C1 segment of cervical spinal cord (tissue), 14 donors: Measurements from ENCODE around the gene SLAMF9.

Experiments
- DNase-seq, 14 donors: peaks; one replicate each; lab custom pipeline; 2025; lab: John Stamatoyannopoulos, UW

SLAMF9 gene

DNA sequence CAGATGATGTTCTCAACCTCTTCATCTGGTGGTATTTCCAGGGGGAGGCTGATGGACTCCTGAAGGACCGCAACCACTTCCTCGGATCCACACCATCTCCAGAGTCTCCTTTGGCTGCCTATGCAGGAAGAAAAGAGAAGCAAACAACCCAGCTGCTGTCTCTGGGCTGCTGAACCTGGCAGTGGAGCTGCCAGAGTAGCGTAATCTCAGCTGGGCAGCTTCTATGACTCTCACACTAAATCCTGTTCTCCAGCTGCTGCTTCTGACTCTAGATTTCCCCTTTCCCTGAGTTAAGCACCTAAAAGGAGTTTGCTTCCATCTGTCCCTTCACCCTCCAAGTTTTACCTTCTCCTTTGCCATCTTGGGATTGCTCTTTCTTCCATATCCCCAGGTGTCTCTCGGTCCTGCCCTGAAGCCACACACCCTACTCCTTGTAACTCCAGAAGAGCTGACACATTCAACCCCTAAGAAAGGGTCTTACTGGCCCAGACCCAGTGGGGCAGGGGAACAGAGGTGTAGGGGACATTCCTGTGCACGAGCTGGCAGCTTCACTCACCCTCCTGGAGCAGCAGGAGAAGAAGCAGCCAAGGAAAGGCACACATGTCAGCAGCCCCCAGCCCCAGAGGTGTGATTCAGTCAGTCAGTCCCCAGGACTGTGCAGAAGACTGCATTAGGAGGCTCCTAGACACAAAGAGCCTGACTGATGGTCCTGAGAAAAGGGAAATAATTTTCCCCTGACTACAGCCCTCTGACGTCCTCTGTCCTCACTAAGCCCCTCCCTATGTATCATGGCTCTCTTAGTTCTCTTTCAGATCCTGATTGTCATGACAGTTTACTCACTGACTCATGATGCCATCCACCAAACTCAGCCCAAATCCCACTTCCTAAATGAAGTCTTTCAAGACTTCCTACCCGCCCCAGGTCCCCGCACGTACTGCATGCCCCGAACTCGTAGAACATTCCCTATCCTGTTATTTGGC is at the start of gene SLAMF9:
SLAMF9 (minus strand) TSS at position 702 of the 980 bp plus-strand sequence; CDS start at position 602, 100 bp downstream.
- DNase-seq = no peak

DNA sequence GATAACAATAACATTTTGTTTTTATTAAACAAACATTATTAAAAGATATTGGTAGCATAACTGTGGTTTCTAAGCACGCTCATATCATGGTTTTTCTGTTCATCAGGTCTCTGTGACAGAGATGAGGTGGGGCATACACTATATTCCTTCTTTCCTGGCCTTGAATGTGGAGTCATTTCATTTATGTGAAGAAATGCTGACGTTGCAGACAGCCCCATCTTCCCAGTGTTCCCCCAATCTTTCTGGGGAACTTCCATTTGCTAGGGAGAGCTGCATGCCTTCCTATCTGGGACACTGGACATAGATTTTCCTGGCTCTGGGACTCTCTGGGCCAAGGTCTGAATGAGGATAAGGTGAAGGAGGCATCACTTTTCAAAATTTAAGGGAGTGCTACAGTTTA is 47.4 kb upstream of the SLAMF9 start:
- DNase-seq = no peak

DNA sequence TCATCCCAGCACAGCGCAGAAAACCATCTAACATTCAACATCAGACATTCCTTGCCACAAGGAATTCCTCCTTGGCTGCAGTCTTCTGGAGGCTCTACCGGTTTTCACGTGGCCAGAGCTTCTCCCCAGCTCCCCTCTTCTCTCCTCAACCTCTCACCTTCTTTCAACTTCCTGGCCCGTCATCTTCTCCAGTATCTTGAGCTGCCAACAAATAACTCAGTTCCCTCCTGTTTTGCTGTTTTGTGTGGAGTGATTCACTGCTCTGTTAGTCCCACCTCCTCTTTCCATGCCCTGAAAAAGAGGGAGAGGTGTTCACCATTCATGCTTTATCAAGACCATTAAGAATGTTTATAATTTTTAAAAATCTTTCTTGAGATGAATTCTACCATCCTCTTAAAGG is 45.2 kb upstream of the SLAMF9 start:
- no peak for DNase-seq

DNA sequence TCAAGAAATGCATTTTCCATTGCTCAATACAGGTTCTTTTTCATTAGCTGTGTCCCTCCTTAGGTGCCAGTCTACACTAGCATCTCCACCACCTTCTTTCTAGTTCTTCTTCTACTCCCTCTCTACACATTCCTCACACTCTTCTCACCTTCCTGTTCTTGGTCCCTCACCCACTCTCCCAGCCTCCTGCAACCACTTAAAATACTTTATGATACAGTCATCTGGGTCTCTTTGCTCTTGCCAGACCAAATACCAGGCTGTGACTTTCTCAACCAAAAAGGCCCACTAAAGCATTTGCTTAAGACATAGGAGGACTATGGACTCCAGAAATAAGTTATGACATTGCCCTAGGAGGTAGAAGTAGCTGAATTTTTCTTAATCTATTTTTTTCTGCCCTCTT is 42.6 kb upstream of the SLAMF9 start:
- no peak for DNase-seq

DNA sequence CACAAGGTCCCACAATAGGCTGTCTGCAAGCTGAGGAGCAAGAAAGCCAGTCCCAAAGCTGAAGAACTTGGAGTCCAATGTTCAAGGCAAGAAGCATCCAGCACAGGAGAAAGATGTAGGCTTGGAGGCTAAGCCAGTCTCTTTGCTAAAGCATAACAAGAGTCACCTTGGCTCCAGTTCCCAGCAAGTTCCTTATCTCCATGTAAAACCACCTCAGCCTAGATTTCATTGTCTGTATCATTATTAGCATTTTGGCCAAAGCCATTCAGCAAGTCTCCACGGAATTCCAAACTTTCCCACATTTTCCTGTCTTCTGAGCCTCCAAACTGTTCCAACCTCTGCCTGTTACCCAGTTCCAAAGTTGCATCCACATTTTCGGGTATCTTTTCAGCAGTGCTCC is 40.9 kb upstream of the SLAMF9 start:
- DNase-seq = no peak

DNA sequence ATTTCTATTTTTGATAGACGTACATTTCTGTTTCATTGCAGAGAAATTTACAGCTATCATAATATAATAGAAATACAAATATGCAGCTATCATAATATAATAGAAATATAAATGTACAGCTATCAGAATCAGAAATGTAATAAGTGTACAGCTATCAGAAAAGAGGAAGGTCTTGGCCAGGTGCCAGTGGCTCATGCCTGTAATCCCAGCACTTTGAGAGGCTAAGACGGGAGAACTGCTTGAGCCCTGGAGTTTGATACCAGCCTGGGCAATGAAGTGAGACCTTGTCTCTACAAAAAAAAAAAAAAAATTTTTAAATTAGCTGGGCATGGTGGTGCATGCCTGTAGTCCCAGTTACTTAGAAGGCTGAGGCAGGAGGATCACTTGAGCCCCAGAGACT is 39.9 kb upstream of the SLAMF9 start:
- no peak for DNase-seq

DNA sequence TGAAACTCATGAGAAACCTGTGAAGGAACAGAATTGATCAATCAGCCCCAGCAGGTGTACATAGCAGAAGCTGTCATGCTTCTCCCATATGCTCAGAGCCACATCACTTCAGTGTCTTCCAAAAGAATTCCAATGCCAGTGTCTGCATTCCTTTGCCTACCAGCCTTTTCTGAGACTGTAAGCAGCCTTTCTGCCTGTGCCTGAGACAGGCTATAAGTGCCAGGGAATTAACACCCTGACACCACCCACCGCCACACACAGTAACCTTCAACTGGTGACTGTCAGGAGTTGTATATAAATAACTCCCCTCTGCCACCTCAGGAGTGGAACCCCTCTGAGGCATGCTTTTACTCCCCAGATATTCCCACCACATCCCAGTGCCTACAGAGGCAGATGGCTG is 38.1 kb upstream of the SLAMF9 start:
- DNase-seq = no peak

DNA sequence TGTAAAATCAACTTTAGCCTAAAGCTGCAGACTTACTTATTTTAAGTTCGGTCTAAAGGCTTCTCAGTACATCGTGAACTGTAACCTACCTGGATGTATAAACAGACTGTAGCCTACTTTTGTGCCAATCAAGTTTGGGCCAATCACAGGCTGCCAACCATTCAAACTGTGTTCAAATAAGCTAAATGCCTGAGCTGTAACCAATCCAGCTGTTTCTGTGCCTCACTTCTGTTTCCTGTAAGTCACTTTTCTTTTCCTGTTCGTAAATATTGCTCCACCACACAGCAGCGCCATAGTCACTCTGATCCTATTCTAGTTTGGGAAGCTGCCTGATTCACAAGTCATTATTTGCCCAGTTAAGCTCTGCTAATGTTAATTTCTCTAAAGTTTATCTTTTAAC is 37.5 kb upstream of the SLAMF9 start:
- no peak for DNase-seq

DNA sequence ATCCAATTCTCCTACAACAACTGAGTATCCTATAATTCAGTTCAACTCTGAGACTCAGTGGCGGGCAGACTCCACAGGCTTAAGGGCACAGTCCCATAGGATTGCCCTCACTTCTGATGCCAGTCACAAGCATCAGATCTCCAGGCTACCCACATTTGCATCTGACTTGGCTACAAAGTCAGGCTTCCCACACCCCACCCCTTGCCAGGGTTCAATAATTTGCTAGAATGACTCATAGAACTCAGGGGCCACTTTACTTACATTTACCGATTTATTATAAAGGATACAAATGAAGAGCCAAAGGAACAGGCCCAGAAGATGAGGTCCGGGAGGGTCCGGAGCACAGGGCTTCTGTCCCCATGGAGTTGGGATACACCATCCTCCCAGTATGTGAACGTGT is 36.0 kb upstream of the SLAMF9 start:
- DNase-seq = no peak

DNA sequence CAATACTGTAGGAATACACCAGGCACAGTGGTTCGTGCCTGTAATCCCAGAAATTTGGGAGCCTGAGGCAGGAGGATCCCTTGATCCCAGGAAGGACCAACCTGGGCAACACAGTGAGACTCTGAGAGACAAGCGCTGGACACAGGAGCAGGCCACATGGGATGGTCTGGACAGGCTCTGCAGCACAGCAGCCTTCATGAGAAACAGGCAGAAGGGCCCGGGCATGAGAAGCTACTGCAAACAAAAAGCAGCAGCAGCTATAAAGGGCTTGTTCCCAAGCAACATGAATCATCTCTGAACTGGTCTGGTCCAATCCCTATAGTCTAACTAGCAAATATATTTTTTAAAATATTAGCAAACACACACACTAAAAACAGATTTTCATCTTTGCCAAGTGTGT is 35.5 kb upstream of the SLAMF9 start:
- DNase-seq = no peak

DNA sequence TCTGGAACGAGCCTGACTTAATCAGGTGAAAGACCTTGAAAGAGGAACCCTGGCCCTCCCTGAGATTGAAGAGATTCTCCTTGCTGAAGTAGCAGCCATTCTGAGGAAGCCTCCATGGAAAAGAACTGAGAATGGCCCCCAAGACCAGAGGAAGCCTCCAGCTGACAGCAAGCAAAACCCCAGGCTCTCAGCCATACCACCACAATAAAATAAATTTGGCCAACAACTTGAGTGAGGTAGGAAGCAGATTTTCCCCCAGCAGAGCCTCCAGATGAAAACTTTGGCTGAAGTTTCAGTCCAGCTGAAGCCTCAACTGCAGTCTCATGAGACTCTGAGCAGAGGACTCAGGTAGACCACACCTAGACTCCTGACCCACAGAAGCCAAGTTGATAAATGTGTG is 34.0 kb upstream of the SLAMF9 start:
- DNase-seq = no peak

DNA sequence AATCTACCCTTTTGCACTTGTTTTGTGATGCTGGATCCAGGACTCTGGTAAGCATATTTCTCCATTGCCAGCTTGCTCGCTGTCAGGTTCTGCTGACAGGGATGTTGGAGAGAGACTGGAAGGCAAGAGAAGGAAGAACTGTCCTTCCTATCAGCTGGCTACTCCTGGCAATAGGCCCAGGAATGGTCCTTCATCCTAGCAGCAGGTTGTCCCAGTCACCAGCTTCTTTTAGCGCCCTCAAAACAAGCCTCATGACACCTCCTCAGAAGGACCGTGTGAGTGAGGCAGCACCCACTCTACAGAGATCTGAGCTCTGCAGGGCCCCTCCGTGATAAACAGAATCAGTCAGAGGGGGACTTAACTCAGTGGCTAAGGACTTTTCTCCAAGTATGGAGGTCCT is 33.1 kb upstream of the SLAMF9 start:
- DNase-seq = no peak

DNA sequence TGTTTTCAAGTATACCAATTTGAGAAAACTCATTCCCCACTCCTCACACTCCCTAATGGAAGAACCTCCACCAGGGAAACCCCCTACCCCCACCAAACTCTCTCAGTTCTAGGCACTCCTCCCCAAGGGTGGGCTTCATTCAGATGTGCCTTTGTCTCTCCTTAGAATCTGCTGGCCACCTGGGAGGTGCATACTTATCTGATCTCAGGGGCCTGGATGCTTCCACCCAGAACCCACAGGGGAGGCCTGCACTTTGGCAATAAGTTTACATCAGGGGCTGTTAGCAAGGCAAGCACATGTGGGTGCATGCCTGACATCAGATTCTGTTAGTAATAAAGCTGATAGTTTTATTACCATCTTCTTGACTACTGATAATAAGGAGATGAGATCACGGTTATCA is 32.5 kb upstream of the SLAMF9 start:
- no peak for DNase-seq

DNA sequence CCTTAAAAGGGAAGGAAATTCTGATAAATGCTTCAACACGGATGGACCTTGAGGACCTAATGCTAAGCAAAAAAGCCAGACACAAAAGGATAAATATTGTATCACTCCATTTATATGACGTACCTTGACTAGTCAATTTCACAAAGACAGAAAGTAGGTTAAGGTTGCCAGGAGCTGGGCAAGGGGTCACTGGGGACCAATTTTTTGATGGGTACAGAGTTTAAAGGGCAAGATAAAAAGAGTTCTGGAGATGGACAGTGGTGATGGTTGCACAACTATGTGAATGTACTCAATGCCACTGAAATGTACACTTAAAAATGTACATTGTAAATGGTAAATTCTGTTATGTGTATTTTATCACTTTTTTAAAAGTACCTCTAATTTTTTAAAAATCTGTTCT is 32.1 kb upstream of the SLAMF9 start:
- no peak for DNase-seq

DNA sequence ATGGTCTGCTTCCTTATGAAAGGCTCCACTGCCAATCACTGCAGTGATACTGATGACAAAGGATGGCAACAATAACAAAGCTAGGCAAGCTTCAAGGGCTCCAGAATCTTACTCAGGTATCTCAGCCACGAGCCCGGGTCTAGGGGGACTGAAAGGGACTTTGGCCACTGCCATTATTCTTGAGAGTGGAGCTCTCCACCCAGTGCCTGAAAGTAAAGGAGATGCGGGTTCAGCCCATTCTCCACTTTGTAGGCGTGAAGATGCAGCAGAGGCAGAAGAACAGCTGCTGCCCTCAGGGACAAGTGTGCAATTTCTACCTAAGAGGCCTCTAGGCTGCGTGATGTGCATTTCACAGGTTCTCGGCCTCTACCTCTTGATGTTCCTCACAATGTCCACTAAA is 31.4 kb upstream of the SLAMF9 start:
- DNase-seq = no peak

DNA sequence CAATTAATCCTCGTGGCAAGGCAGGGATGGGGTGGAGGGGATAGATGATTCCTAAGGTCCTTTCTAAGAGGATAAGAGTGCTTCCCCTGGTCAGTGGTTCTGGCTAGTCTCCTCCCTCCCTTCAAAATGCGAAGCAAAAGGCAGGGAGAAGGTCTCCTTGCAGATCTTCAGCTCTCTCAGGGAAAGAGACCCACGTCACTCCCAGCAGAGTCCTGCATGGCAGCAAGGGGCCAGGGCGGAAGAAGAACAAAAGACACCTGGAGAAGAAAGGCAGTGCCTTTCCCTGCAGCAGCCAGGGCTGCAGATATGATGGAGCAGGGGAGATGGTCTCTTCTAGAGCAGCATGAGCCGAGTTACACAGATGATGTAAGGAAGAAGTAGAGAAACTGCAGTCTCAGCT is 29.6 kb upstream of the SLAMF9 start:
- no peak for DNase-seq

DNA sequence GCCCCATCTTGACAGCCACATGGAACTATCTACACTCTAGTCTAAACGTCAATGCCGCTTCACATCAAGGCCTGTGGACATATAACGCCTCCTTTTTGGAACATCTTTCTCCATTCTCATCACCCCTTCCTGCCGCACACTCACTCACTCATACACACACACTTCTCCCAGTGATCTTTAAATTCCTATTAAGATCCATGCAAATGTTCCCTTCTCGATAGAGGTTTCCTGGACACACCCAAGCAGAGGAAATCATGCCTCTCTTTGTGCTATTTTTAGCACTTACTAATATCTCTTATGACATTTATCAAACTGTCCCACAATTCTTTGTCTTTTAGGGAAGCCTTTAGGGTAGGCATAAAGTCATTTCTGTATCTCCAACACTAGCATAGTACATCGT is 28.2 kb upstream of the SLAMF9 start:
- DNase-seq = no peak

DNA sequence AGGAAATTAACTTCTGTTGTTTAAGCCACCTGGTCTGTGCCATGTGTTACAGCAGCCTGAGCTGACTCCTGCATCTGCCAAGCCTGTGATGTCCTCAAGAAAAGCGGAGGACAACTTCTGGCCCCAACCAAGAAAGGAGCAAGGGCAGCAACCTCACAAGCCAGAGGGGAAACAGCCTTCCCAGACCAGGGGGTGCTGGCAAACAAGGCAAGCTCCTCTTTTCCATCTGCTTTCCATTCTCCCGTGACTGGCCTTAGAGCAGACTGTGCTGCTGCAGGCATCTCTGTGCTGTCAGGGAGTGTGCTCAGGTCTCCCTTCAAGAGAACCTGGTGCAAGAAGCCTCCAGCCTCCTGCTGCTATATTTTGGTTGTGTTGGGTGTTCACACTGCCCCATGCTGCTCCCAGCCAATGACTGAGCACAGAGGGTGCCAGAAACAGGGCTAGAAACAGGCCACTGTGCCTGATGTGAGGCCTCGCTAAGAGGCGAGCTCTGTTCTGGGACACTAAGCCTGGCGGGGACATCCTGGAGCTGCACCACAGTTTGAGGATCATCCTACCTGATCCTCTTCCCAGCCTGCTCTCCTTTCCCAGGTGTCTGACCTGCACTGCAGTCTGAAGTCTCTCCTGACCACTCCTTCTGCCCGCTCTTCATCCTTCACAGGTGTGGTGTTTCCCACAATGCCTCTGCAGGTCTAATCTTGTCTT is 27.5 kb upstream of the SLAMF9 start:
- no peak for DNase-seq

DNA sequence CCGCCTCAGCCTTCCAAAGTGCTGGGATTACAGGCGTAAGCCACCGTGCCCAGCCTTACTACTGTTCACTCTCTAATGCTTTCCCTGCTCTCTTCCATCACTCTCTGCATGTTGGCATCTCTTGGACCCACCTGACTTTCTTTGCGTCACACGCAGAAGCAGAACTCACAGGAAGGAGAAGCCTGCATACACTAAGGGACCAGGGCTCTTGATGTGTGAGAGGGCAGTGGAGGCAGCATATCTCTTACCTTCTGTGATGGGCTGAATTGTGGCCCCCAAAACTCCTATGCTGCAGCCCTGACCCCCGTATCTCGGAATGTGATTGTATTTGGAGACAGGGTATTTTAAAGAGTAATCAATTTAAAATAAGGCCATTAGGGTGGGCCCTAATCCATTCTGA is 26.7 kb upstream of the SLAMF9 start:
- no peak for DNase-seq

DNA sequence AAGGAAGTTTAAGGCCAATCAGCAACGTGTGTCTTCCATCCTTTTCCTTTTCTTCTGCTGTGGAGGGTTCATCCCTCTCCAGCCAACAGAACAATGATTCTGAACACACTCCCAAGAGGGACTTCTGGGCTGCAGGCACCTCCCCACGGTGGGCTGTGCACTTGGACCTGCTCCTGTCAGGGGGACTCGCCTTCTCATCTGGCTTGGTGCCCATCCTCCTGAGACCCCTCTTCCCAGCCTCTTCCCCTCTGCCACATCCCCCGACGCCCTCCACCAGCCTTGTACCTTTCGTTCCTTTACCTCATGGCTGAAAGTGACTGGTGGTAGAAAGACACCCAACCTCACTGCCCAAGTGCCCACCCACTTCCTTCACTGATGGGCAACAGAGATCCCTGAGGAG is 26.0 kb upstream of the SLAMF9 start:
- no peak for DNase-seq

DNA sequence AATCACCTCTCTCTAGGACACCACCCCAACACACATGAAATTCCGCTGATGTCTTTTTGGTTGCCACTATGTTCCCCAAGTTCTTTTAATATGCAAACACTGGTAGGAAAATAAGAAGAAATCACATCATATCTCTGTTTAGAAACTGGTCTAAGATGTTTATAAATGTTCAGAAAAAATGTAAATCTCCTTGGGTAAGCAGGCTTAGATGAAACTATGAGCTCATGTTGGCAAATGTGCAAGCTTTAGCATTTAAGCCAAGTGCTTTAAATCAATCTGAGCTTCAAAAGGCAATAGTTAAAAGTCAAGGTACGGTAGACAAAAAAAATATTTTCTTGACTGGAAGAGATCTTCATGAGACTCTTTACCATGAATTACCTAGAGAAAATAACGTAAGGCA is 25.2 kb upstream of the SLAMF9 start:
- no peak for DNase-seq

DNA sequence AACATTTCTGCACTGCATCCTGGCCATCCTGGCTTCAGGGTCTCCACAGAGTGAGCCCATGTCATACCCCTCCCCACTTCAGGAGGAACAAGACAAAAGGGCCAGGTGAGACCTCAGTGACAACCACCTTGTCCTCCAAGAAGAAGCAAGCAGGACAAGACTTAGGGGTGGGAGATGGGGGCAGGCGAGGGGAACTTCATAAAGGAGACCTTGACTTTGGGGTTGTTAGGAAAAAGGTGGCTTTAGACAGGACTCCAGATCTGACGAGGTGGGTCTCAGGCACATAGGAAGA is 24.0 kb upstream of the SLAMF9 start:
- no peak for DNase-seq

DNA sequence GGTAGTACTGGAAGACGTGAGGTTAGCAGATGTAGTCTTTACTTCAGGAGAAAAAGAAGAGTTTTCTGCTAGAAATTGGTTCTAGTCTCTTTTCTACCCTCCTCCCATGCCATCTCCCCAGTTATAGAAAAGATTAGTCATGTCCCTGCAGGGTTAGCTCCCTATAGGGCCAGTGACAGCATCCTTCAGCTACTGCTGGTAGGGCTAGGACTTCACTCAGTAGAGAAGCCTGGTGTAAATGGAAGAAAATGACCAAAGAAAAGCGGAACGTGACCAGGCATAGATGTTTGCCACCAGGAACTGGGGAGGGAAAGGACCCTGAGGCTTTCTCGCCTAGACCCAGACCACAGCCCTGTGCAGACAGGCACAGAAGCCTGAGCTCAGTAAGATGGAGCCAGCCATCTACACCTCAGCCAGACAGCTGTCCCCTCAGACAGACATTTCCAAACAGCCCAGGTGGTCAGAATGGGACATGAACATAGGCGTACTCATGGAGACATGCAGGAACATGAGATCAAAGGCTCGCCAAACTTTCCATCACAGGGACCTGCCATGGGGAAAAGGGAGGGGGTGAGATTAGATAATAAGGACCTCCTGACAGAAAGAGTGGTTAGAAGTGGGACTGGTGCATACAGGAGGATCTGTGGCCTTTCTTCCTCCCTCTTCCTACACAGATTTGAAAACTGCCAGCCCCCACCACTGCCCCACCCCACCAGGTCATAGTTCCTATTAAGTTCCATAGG is 23.5 kb upstream of the SLAMF9 start:
- DNase-seq = no peak
